HepG2 (cell line): Measurements from ENCODE around the gene CACNA1G. TPM values are rescaled to one million over a fixed set of nuclear protein-coding genes. Genes with fewer than 3 reads are reported as not detected.

Experiments used
- ATF4 ChIP-seq, 2 experiments: fragments of 450-650 bp in 1 of 2; sonication (generic) in 1 of 2; formaldehyde crosslinking; IDR thresholded peaks; 2 replicates each; pipeline versions ENCODE4 v1.5.0 to v1.8.0; 2020 to 2022; ENCODE audit warnings: mild to moderate bottlenecking in 1 of 2, missing genetic modification reagents in 1 of 2
- CCAR2 ChIP-seq: fragments of 200-400 bp; formaldehyde crosslinking; optimal IDR thresholded peaks from 2 replicates; pipeline ENCODE3; 2018; ENCODE audit warnings: low read depth, mild to moderate bottlenecking, low read length, moderate library complexity
- DNMT3B ChIP-seq: conservative IDR thresholded peaks from 2 replicates; pipeline ENCODE4 v1.6.1; 2016; ENCODE audit warnings: missing biosample characterization, control low read depth
- FOXA3 ChIP-seq: IDR thresholded peaks from 2 replicates; pipeline ENCODE4 v1.6.1; 2016; ENCODE audit warnings: missing genetic modification reagents, missing compliant biosample characterization
- FOXM1 ChIP-seq: sonication (generic); formaldehyde crosslinking; IDR thresholded peaks from 2 replicates; pipeline ENCODE4 v1.5.0; 2020; ENCODE audit warnings: missing genetic modification reagents
- FOXO1 ChIP-seq: sonication (generic); formaldehyde crosslinking; IDR thresholded peaks from 2 replicates; pipeline ENCODE4 v1.4.0; 2020; ENCODE audit warnings: missing genetic modification reagents
- HDAC2 ChIP-seq: sonication (generic); formaldehyde crosslinking; IDR thresholded peaks from 2 replicates; pipeline ENCODE4 v1.4.0; 2020; ENCODE audit warnings: missing genetic modification reagents
- JUNB ChIP-seq: sonication (generic); formaldehyde crosslinking; IDR thresholded peaks from 2 replicates; pipeline ENCODE4 v1.8.0; 2022; ENCODE audit warnings: missing genetic modification reagents, mild to moderate bottlenecking, borderline replicate concordance
- KDM6A ChIP-seq: IDR thresholded peaks from 2 replicates; pipeline ENCODE4 v1.6.1; 2016; ENCODE audit warnings: low read depth
- LBX2 ChIP-seq: sonication (generic); formaldehyde crosslinking; IDR thresholded peaks from 2 replicates; pipeline ENCODE4 v1.5.0; 2020; ENCODE audit warnings: missing genetic modification reagents, mild to moderate bottlenecking, borderline replicate concordance
- MED1 ChIP-seq: sonication (generic); formaldehyde crosslinking; IDR thresholded peaks from 2 replicates; pipeline ENCODE4 v1.4.0; 2020; ENCODE audit warnings: missing genetic modification reagents
- NR2F1 ChIP-seq, 2 experiments: fragments of 450-650 bp in 1 of 2; formaldehyde crosslinking in 1 of 2; IDR thresholded peaks; 2 replicates each; pipeline versions ENCODE4 v1.5.0 to v1.6.1; 2016 to 2020; ENCODE audit warnings: mild to moderate bottlenecking in 1 of 2, missing compliant biosample characterization in 1 of 2, missing genetic modification reagents in 1 of 2, moderate library complexity in 1 of 2
- PCBP2 ChIP-seq: fragments of 200-400 bp; formaldehyde crosslinking; optimal IDR thresholded peaks from 2 replicates; pipeline ENCODE3; 2018; ENCODE audit warnings: low read length, low read depth; ENCODE audit not compliant: poor library complexity, severe bottlenecking
- RAD21 ChIP-seq: fragments of 450-650 bp; formaldehyde crosslinking; IDR thresholded peaks from 2 replicates; pipeline ENCODE4 v1.5.0; 2020; ENCODE audit warnings: mild to moderate bottlenecking
- RFXAP ChIP-seq: sonication (generic); formaldehyde crosslinking; IDR thresholded peaks from 2 replicates; pipeline ENCODE4 v1.4.0; 2020; ENCODE audit warnings: missing genetic modification reagents, borderline replicate concordance
- TBL1XR1 ChIP-seq: fragments of 150-350 bp; IDR thresholded peaks from 2 replicates; pipeline ENCODE4 v1.6.1; 2014; ENCODE audit warnings: borderline replicate concordance, low read length; ENCODE audit not compliant: partially characterized antibody
- TERF1 ChIP-seq: sonication (generic); formaldehyde crosslinking; IDR thresholded peaks from 2 replicates; pipeline ENCODE4 v1.8.0; 2022; ENCODE audit warnings: mild to moderate bottlenecking, missing genetic modification reagents, moderate library complexity
- ZBTB20 ChIP-seq: sonication (generic); formaldehyde crosslinking; IDR thresholded peaks from 2 replicates; pipeline ENCODE4 v1.8.1; 2023; ENCODE audit warnings: missing genetic modification reagents, low read depth, mild to moderate bottlenecking, borderline replicate concordance
- ZBTB37 ChIP-seq: sonication (generic); formaldehyde crosslinking; IDR thresholded peaks from 2 replicates; pipeline ENCODE4 v1.4.0; 2020; ENCODE audit warnings: mild to moderate bottlenecking, missing genetic modification reagents
- ZNF326 ChIP-seq: sonication (generic); formaldehyde crosslinking; IDR thresholded peaks from 2 replicates; pipeline ENCODE4 v1.4.0; 2020; ENCODE audit warnings: missing genetic modification reagents, borderline replicate concordance
- ZNF547 ChIP-seq: sonication (generic); formaldehyde crosslinking; IDR thresholded peaks from 2 replicates; pipeline ENCODE4 v1.5.1; 2020; ENCODE audit warnings: mild to moderate bottlenecking, missing genetic modification reagents
- ZNF556 ChIP-seq: sonication (generic); formaldehyde crosslinking; IDR thresholded peaks from 2 replicates; pipeline ENCODE4 v1.4.0; 2020; ENCODE audit warnings: mild to moderate bottlenecking, missing genetic modification reagents, borderline replicate concordance
- ZNF616 ChIP-seq: sonication (generic); formaldehyde crosslinking; IDR thresholded peaks from 2 replicates; pipeline ENCODE4 v1.5.0; 2020; ENCODE audit warnings: low read depth, mild to moderate bottlenecking, missing genetic modification reagents
- ZNF703 ChIP-seq: sonication (generic); formaldehyde crosslinking; IDR thresholded peaks from 2 replicates; pipeline ENCODE4 v1.5.1; 2020; ENCODE audit warnings: missing genetic modification reagents, mild to moderate bottlenecking, moderate library complexity, borderline replicate concordance
- ZNF773 ChIP-seq: sonication (generic); formaldehyde crosslinking; IDR thresholded peaks from 2 replicates; pipeline ENCODE4 v1.4.0; 2020; ENCODE audit warnings: missing genetic modification reagents, borderline replicate concordance
- ZNF775 ChIP-seq: sonication (generic); formaldehyde crosslinking; IDR thresholded peaks from 2 replicates; pipeline ENCODE4 v1.4.0; 2020; ENCODE audit warnings: missing genetic modification reagents, mild to moderate bottlenecking, moderate library complexity, borderline replicate concordance
- ZNF776 ChIP-seq: sonication (generic); formaldehyde crosslinking; IDR thresholded peaks from 2 replicates; pipeline ENCODE4 v1.4.0; 2020; ENCODE audit warnings: mild to moderate bottlenecking, missing genetic modification reagents
- polyA plus RNA-seq, 8 experiments: library from polyadenylated mRNA; depleted of rRNA in 3 of 8; stranded (reverse) in 7 of 8; unstranded in 1 of 8; fragments of >200 nt; fragmentation: Illumina TruSeq in 4 of 8; extraction: Trizol in 4 of 8; gene quantifications; 2 replicates each; pipeline versions ENCODE4 v1.2.1 to v1.2.3, GENCODE V29; 2011 to 2016; ENCODE audit warnings: low read depth in 4 of 8, missing spikeins in 1 of 8, mixed read lengths in 1 of 8; ENCODE audit not compliant: insufficient read depth in 1 of 8
- total RNA-seq, 5 experiments: library from RNA; depleted of rRNA; stranded (reverse); fragments of >200 nt; fragmentation: Illumina TruSeq; extraction: Trizol; gene quantifications; 2 replicates each; pipeline ENCODE4 v1.2.3, GENCODE V29; 2016; ENCODE audit warnings: low read depth in 1 of 5

The CACNA1G gene
- total and polyA plus RNA-seq, 2 of the 13 experiments (the other 11 are each of a cell fraction or from before 2014, with no cell fraction given) = 0.02 TPM; not detected in 1

- TF ChIP-seq ATF4 (CRISPR knock-in tag; IDR thresholded peaks at IDR 0.05) (no peak), ZNF776 (peak; percentile 71; the same call in 1 of the 2 replicates), MED1 (CRISPR knock-in tag) (no peak), FOXA3 (CRISPR knock-in tag) (0 out of 2 replicates have a peak, but pooled peaks have one; percentile 5), ZNF616 (CRISPR knock-in tag) (no peak), ZNF326 (CRISPR knock-in tag) (no peak), LBX2 (CRISPR knock-in tag) (no peak), JUNB (CRISPR knock-in tag) (no peak), RAD21 (CRISPR knock-in tag) (peak; percentile 65; the same call in 1 of the 2 replicates), NR2F1 (CRISPR knock-in tag; IDR thresholded peaks at IDR 0.05) (no peak), ZNF547 (no peak), PCBP2 (no peak), CCAR2 (no peak), ZNF773 (CRISPR knock-in tag) (no peak), FOXM1 (CRISPR knock-in tag) (no peak), ZBTB37 (no peak), ZNF703 (CRISPR knock-in tag) (no peak), ZBTB20 (CRISPR knock-in tag) (no peak), FOXO1 (CRISPR knock-in tag) (no peak), TERF1 (peak; percentile 60; the same call in 1 of the 2 replicates), HDAC2 (CRISPR knock-in tag) (no peak), DNMT3B (no peak; the same call in 1 of the 2 replicates), ZNF556 (CRISPR knock-in tag) (peak; percentile 85; the same call in 1 of the 2 replicates), ZNF775 (no peak), TBL1XR1 (no peak), KDM6A (CRISPR knock-in tag) (no peak), RFXAP (no peak)
Observed at GRCh38 chr17:50634915-50635731, 74.6 kb downstream of the CACNA1G start (continued).
